Transverse colon (tissue), 4 donors: Measurements from ENCODE around the gene PRKCH. TPM values are rescaled to one million over a fixed set of nuclear protein-coding genes. Genes with fewer than 3 reads are reported as not detected.

Experiments used
- DNase-seq: peaks from one replicate; pipeline ENCODE4 v3.0.0-alpha.2; 2019
- H3K27ac ChIP-seq, 4 donors: fragments of 200-600 bp; sonication (generic); 2 replicates each; pipeline ENCODE4 v1.5.1; 2016 to 2018; ENCODE audit warnings: inconsistent platforms in 4 of 4
- H3K27me3 ChIP-seq: fragments of 200-600 bp; sonication (generic); 2 replicates; pipeline ENCODE4 v1.5.1; 2017; ENCODE audit warnings: inconsistent platforms
- H3K36me3 ChIP-seq, 4 donors: fragments of 200-600 bp; sonication (generic); 2 replicates each; pipeline ENCODE4 v1.5.1; 2017 to 2019; ENCODE audit warnings: inconsistent platforms in 4 of 4
- H3K4me1 ChIP-seq, 4 donors: fragments of 200-600 bp; sonication (generic); 2 replicates each; pipeline ENCODE4 v1.5.1; 2017 to 2020; ENCODE audit warnings: inconsistent platforms in 4 of 4
- H3K4me3 ChIP-seq, 4 donors: fragments of 200-600 bp; sonication (generic); 1 replicate in 1 of 4; 2 replicates in 3 of 4; pipeline versions ENCODE4 v1.5.1 to v1.6.1; 2017 to 2019; ENCODE audit warnings: inconsistent platforms in 4 of 4
- H3K9me3 ChIP-seq, 2 donors: fragments of 200-600 bp; sonication (generic); 2 replicates each; pipeline ENCODE4 v1.5.1; 2017 to 2019; ENCODE audit warnings: inconsistent platforms in 2 of 2
- EP300 ChIP-seq: sonication (generic); formaldehyde crosslinking; IDR thresholded peaks from one replicate; pipeline ENCODE4 v1.6.1; 2017; ENCODE audit warnings: antibody characterized with exemption, low read depth
- POLR2A ChIP-seq: fragments of 450-650 bp; IDR thresholded peaks from one replicate; pipeline ENCODE4 v1.6.1; 2016; ENCODE audit warnings: antibody characterized with exemption, mild to moderate bottlenecking, moderate library complexity
- POLR2AphosphoS5 ChIP-seq, 3 donors: sonication (generic); formaldehyde crosslinking; IDR thresholded peaks; one replicate each; pipeline ENCODE4 v1.6.1; 2016; ENCODE audit warnings: antibody characterized with exemption in 3 of 3
- WGBS, 2 donors: methylation state at CpG; one replicate each; pipeline ENCODE4 v1.1.5; 2018; ENCODE audit warnings: low coverage in 1 of 2; 5-methylcytosine and 5-hydroxymethylcytosine counted together
- in situ Hi-C, 4 donors: fragments of 200-750 bp; cut with MboI; loops; one replicate each; pipeline versions ENCODE4 v1.15.0 to v1.15.1; 2017; ENCODE audit warnings: low sequenced_read_pairs in 3 of 4, low pct_ligation_motif_present in 1 of 4, low pct_unique_long_range_greater_than_20kb in 1 of 4
- intact Hi-C: fragments of 100-400 bp; cut with DNase I; formaldehyde crosslinking; loops from one replicate; pipeline ENCODE4 v1.15.1; 2023; ENCODE audit warnings: low total_unique reads
- total RNA-seq, 4 donors: library from RNA; depleted of rRNA; stranded (reverse); fragments of >200 nt; gene quantifications; one replicate each; pipeline ENCODE4 v1.1.0, GENCODE V29; 2016
- TF ChIP-seq, protein P1 (sequence below), 5 experiments: fragments of 200-600 bp in 3 of 5; fragments of 450-650 bp in 2 of 5; sonication (generic) in 3 of 5; IDR thresholded peaks; 1 replicate in 2 of 5; 2 replicates in 3 of 5; pipeline ENCODE4 v1.5.1; 2016 to 2017; ENCODE audit warnings: antibody characterized with exemption in 5 of 5, inconsistent platforms in 3 of 5, mild to moderate bottlenecking in 2 of 5, moderate library complexity in 1 of 5

PRKCH gene
- total RNA-seq, 4 donors from 2014 or later, result 12.4 to 38.9 (median 27.0) TPM

DNA sequence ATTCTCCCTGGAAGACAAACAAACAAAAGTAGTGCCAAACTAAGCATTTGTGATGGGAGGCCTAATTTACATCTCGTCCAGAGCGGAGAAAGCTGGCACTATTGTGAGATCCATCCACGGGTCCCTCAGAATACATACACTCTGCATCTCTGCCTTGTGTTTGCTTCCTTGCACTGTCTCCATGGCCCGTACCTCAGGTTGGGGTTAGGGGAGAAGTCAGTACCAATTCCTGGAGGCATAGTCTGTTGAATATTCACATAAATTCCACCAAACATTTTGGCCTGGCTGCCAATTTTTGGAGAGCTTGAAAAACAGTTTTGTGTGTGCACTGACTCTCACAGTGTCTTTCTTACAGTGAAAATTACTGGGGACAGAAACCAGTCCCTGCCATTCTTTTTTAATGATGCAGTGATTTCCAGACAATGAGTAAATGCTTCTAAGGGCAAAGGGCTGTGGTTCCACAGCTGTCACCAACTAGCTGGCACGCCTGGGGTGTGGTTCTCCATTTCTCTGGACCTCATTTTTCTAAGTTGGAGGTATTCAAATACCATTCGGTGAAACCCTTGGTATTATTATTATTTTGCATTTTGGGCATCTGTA lies 254.3 kb downstream of the PRKCH start:
- no peak for DNase-seq
- Histone ChIP-seq H3K9me3 (no peaks in the 10 kb centered on the region), H3K4me3 (no peak overlapping the region), H3K27me3 (no peaks in the 10 kb centered on the region), H3K36me3 (no peaks in the 10 kb centered on the region), H3K27ac (no peak overlapping the region), H3K4me1 (peaks cover 0 to 15% (median 5%) of the 10 kb centered on the region in 4 donors)
- intact Hi-C loops (no loop called here), in situ Hi-C loops (no loop called here)
- 51 to 68% methylated on average over 3 to 6 of the region's 6 CpGs for WGBS, 2 donors
- TF ChIP-seq, protein P1, sequence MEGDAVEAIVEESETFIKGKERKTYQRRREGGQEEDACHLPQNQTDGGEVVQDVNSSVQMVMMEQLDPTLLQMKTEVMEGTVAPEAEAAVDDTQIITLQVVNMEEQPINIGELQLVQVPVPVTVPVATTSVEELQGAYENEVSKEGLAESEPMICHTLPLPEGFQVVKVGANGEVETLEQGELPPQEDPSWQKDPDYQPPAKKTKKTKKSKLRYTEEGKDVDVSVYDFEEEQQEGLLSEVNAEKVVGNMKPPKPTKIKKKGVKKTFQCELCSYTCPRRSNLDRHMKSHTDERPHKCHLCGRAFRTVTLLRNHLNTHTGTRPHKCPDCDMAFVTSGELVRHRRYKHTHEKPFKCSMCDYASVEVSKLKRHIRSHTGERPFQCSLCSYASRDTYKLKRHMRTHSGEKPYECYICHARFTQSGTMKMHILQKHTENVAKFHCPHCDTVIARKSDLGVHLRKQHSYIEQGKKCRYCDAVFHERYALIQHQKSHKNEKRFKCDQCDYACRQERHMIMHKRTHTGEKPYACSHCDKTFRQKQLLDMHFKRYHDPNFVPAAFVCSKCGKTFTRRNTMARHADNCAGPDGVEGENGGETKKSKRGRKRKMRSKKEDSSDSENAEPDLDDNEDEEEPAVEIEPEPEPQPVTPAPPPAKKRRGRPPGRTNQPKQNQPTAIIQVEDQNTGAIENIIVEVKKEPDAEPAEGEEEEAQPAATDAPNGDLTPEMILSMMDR (IDR thresholded peaks at IDR 0.05), result no peak
- TF ChIP-seq POLR2A (no peak), EP300 (no peak), POLR2AphosphoS5 (IDR thresholded peaks at IDR 0.05) (no peak)

DNA sequence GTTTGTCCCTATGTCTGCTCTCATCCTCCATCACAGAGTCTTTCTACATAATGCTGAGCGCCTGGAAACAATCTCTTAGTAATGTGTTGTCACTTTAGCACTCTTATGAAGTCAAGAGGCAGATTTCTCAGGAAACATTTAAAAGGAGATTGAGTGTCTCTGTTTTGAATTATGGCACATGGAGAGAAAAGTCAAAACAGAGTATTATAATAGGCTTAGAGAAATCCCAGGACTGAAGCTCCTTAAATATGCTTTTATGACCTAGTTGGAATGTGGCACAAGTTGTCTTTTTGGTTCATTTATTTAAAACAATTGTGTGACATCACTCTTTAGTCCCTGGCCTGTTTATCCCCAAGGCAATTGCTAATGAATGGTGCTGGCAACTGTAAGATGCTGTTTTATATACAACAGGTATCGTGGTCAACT lies 256.1 kb downstream of the PRKCH start:
- H3K27ac ChIP-seq, result no peak overlapping the region
- H3K36me3 ChIP-seq, result no peaks in the 10 kb centered on the region
- H3K27me3 ChIP-seq, result no peaks in the 10 kb centered on the region
- in situ Hi-C loops, result no loop called here
- DNase-seq, result no peak
- TF ChIP-seq POLR2A (no peak), POLR2AphosphoS5 (IDR thresholded peaks at IDR 0.05) (peak in 1 of 3 donors; percentile 48)
- no peaks in the 10 kb centered on the region for H3K9me3 ChIP-seq
- intact Hi-C loops, result no loop called here
- peaks cover 0 to 15% (median 5%) of the 10 kb centered on the region in 4 donors for H3K4me1 ChIP-seq
- no peak overlapping the region for H3K4me3 ChIP-seq
- WGBS, 2 donors, result 74 to 92% methylated on average over 2 of the region's 2 CpGs

DNA sequence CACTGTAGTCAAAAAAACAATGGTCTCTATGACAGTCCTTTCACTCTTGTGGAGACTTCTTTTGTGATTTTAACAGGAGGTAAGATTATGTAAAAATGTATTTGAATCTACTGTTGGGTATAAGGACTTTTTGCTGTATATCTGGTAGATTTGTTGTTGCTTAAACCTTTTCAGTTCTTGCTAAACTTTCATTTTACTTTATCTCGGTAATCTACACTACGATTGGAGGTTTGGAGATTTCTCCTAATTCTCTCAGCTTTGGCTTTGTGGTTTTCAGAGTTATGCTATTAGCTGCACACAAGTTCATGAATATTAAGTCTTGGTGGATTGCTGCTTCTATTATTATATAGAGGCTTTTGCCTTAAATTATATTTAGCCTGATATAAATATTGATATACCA lies 257.4 kb downstream of the PRKCH start:
- H3K27me3 ChIP-seq, result no peaks in the 10 kb centered on the region
- no peak overlapping the region for H3K27ac ChIP-seq
- H3K4me1 ChIP-seq, result peaks cover 0 to 8% (median 1%) of the 10 kb centered on the region in 4 donors
- H3K4me3 ChIP-seq, result no peak overlapping the region
- intact Hi-C loops (no loop called here), in situ Hi-C loops (no loop called here)
- H3K9me3 ChIP-seq, result no peaks in the 10 kb centered on the region
- no peak for TF ChIP-seq POLR2AphosphoS5 (IDR thresholded peaks at IDR 0.05)
- TF ChIP-seq, protein P1 (IDR thresholded peaks at IDR 0.05), result no peak
- no peak for TF ChIP-seq EP300
- no peak for TF ChIP-seq POLR2A
- DNase-seq, result no peak
- 69 to 76% methylated on average over 2 of the region's 2 CpGs for WGBS, 2 donors
- H3K36me3 ChIP-seq, result no peaks in the 10 kb centered on the region

DNA sequence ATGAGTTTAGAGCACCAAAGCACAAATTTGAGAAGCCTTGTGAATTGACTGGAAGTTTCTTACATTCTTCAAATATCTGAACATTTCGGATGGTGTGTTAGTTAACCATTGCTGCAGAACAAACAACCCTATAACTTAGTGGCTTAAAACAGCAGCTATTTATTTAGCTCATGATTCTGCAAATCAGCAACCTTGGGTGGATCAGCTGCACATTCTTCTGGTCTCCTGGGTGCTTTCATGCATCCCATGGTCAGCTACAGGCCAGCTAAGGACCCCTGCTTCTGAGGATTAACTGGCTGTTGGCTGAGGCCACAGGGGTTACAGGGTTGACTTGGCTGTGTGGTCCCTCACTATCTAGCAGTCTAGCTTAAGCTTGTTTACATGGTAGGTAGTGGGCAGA lies 260.0 kb downstream of the PRKCH start:
- in situ Hi-C loops (no loop called here), intact Hi-C loops (no loop called here)
- TF ChIP-seq POLR2AphosphoS5 (IDR thresholded peaks at IDR 0.05), result no peak
- TF ChIP-seq, protein P1 (IDR thresholded peaks at IDR 0.05), result no peak
- no peak for TF ChIP-seq EP300
- no peak for TF ChIP-seq POLR2A
- DNase-seq, result no peak
- H3K36me3 ChIP-seq, result no peaks in the 10 kb centered on the region
- no peaks in the 10 kb centered on the region for H3K27me3 ChIP-seq
- peaks cover 0 to 13% (median 11%) of the 10 kb centered on the region in 4 donors for H3K4me1 ChIP-seq
- H3K9me3 ChIP-seq, result no peaks in the 10 kb centered on the region
- no peak overlapping the region for H3K4me3 ChIP-seq
- H3K27ac ChIP-seq, result no peak overlapping the region
- WGBS, 2 donors, result 70 to 80% methylated on average over 1 of the region's 1 CpG
